Measurements from ENCODE around the gene CTSH.
A peak's percentile ranks its signal among the peaks of the same experiment; 100 is the strongest.
"Not testable (repeated sequence)": the region's sequence is repeated elsewhere in the genome, so short reads cannot be mapped to it uniquely, and the experiment has no call there.

Gene CTSH

GRCh38 chr15:78938658-78939488 lies 6.0 kb downstream of the CTSH start:
- DNase-seq (ENCODE audit: insufficient read length, low spot score) (no peak), FAIRE-seq (no peak)
- no peak for TF ChIP-seq POLR2A (IDR thresholded peaks at IDR 0.05; ENCODE audit: low read depth, low read length)

GRCh38 chr15:78937132-78937739 lies 7.6 kb downstream of the CTSH start:
- no peak for FAIRE-seq

DNA sequence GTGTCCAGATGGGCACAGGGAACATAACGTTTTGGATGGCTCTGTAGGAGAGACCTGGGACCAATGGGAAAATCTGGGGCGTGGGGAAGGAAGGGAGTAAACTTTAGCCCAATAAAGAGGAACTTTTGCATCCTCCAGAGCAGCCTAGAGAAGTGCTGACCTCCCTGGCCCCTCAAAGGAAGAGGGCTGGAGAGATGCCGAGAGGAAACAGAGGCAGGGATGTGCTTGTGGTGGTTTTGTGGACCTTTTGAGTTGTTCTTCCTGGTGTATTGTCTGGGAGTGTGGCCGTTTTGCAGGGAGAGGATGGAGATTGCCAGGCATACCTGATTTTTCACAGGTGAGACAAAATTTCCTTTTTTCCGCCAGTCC lies 10.2 kb downstream of the CTSH start:
- DNase-seq (ENCODE audit: insufficient read length, low spot score) = no peak
- no peak for FAIRE-seq
- no peak for TF ChIP-seq POLR2A (IDR thresholded peaks at IDR 0.05; ENCODE audit: low read depth, low read length)

More at GRCh38 chr15:78937132-78937739, 7.6 kb downstream of the CTSH start:
- no peak for TF ChIP-seq POLR2A (IDR thresholded peaks at IDR 0.05; ENCODE audit: low read depth, low read length)
- DNase-seq (ENCODE audit: insufficient read length, low spot score) = no peak

- DNase-seq (ENCODE audit: insufficient read length, low spot score) (no peak), FAIRE-seq (no peak)
- no peak for TF ChIP-seq POLR2A (IDR thresholded peaks at IDR 0.05; ENCODE audit: low read depth, low read length)
Measured at GRCh38 chr15:78933823-78934654, 10.8 kb downstream of the CTSH start.

DNA sequence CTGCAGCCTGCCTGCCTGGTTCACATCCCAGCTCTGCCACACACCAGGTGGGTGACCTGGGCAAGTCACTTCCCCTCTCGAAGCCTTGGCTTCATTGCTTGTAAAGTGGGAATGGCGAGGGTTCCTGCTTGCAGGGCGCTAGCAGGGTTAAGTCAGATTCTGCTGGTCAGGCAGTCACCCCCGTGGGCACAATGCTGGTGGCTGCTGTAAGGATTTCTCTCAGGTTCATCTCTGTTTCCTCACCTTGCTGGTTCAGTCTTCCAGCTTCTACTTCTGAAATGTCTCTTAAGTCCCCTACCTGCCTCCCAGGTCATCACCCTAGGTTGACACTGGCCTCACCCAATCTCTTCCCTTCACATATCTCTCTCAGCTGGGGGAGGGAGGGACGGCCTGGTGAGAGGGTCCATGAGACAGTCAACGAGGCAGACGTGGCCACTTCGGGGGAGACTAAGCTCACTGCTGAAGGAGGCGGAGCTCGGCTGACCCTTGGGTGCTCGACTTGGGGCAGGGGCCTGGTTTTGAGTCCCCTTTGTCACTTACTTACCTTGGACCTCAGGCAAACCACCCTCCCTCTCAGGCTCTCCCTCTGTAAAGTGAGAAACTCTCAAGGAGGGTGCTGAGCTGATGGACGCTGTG lies 11.5 kb downstream of the CTSH start:
- TF ChIP-seq POLR2A (IDR thresholded peaks at IDR 0.05; ENCODE audit: low read depth, low read length) = no peak
- DNase-seq (ENCODE audit: insufficient read length, low spot score) = no peak
- FAIRE-seq = no peak

DNA sequence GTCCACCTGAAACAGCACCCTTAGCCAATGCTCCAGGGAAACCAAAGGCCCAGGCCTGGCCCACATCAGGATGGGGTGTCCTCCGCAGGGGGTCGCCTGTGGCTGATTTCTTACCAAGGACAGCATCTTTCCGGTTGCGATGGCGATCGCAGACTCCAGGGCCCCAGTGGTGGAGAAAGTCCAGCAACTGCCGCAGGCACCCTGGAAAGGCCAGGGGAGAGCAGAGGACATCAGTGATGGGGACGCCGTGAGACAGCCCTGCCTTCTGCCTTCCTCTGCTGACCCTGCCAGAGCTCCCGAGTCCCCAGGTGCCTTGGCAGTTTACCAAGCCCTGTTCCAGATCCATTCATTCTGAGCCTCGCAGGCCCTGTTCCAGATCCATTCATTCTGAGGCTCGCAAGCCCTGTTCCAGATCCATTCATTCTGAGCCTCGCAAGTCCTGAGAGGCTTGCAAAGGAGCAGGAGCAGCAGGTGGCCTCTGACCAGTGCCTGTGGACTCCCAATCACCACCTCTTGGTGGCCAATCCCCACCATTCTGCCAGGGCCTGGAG lies 12.5 kb downstream of the CTSH start:
- no peak for TF ChIP-seq POLR2A (IDR thresholded peaks at IDR 0.05; ENCODE audit: low read depth, low read length)
- no peak for FAIRE-seq
- no peak for DNase-seq (ENCODE audit: insufficient read length, low spot score)

DNA sequence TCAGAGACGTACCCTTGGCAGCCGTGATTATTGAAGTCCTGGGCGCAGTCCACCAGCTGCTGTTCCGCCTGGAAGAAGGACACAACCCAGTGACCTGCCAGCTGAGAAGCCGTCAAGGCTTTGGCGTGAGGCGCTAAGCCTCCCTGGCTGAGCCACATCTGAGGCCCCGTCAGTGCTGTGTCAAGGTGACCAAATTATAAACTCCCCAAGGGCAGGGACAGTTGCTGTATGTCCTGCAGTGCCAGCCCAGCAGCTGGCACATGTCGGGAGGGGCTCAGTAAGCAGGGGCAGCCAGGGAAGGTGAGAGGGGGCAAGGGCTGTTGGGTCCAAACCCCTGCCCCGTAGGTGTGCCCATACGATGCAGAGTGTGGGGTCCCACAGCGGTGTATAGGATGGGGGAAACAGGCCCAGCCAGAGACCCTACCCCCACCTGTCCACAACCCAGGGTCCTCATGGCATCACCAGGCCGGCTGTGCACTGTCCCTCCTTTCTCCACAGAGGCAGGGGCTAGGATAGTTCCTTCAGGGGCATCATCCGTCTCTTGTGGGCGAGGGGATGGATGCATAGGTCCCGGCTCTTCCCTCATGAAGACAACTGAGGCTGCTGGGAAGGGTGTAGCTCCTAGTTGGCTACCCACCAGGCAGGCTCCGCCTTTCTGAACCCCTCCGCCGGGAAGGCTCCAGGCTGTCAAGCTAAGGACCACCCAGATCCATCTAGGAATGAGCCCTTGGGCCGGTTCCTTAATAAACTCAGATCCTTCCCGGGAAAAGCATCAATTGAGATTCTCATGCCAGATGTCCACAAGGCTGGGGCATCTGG lies 13.2 kb downstream of the CTSH start:
- FAIRE-seq (no peak), DNase-seq (ENCODE audit: insufficient read length, low spot score) (no peak)
- no peak for TF ChIP-seq POLR2A (IDR thresholded peaks at IDR 0.05; ENCODE audit: low read depth, low read length)

DNA sequence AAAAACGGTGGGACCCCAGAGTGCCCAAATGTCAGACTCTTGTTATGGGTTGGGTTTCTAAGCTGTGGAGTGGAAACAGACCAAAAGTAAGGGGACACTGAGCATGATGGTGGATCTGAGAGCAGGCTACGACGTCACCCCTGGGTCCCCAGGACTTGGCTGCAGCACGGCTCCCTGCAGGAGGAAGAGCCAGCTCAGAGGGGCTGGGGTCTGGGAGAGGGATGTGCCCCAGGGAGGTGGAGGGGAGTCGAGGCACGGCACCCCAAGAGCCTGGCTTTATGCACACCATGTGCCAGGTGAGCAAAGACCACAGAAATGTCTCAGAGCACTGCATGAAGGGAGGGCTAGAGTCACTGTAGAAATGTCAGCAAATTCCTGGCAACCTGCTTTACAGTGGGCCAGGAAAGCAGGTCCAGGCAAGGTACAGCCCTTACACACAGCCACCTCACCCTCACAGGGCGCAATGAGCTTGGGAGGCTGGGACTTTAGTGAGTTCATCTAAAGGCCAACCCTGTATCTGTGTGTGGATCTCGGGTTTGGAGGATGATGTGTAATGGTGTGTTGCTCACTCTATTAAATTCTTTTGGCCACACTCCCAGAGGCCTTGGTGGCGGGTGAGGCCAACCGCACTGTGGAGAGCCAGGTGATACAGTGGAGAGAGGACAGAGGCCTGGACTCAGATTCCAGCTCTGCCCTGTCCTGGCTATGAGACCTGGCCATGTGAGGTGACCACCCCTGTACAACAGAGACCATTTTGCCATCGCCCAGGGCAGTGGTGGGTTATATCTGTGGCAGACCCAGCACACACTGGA lies 14.1 kb downstream of the CTSH start:
- no peak for TF ChIP-seq POLR2A (IDR thresholded peaks at IDR 0.05; ENCODE audit: low read depth, low read length)
- no peak for FAIRE-seq

GRCh38 chr15:78929536-78930264 lies 15.1 kb downstream of the CTSH start:
- no peak for TF ChIP-seq POLR2A (IDR thresholded peaks at IDR 0.05; ENCODE audit: low read depth, low read length)
- DNase-seq (ENCODE audit: insufficient read length, low spot score) (no peak), FAIRE-seq (no peak)

More for the DNA sequence above, 14.1 kb downstream of the CTSH start:
- DNase-seq (ENCODE audit: insufficient read length, low spot score) = peak; percentile 75

DNA sequence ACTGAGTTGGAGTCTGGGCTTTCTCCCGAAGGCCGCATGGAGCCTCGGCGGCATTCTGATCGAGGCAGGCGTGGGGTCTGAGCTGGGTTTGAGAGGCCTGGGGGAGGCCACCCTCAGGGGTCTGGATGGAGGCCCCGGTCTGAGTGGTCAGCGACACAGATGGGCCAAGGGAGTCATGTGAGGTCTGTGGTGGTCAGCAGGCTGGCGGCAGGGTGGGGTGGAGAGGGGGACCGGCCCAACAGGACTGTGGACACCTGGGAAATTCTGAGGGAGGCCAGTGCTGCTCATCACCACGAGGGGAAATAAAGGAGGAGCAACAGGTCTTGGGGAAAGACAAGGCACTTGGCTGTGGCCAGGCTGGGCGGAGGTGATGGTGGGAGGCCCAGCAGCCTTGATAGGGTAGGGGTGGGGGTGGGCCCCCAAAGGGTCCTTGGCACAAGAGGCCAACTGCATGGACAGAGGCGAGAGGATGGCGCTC lies 16.2 kb downstream of the CTSH start:
- TF ChIP-seq POLR2A (IDR thresholded peaks at IDR 0.05; ENCODE audit: low read depth, low read length) = no peak
- DNase-seq (ENCODE audit: insufficient read length, low spot score) (no peak), FAIRE-seq (no peak)

GRCh38 chr15:78928176-78928575 lies 16.7 kb downstream of the CTSH start:
- not testable (repeated sequence) for FAIRE-seq; DNase-seq (ENCODE audit: insufficient read length, low spot score)

Data from H54 (cell line).